PFSK-1 (cell line): Measurements from ENCODE around the gene C12orf57.

Experiments
- TAF1 ChIP-seq: IDR thresholded peaks from 2 replicates; pipeline ENCODE4 v1.6.1; 2012; ENCODE audit warnings: low read length, control low read depth, borderline replicate concordance; ENCODE audit not compliant: insufficient read depth
- TF ChIP-seq, protein P1 (sequence below), 2 experiments: IDR thresholded peaks; 2 replicates each; pipeline versions ENCODE4 v1.6.1 to v1.8.0; 2011 to 2012; ENCODE audit warnings: low read depth in 2 of 2, low read length in 2 of 2, control low read depth in 1 of 2, inconsistent platforms in 1 of 2, mild to moderate bottlenecking in 1 of 2, moderate library complexity in 1 of 2; ENCODE audit not compliant: insufficient read depth in 1 of 2

DNA sequence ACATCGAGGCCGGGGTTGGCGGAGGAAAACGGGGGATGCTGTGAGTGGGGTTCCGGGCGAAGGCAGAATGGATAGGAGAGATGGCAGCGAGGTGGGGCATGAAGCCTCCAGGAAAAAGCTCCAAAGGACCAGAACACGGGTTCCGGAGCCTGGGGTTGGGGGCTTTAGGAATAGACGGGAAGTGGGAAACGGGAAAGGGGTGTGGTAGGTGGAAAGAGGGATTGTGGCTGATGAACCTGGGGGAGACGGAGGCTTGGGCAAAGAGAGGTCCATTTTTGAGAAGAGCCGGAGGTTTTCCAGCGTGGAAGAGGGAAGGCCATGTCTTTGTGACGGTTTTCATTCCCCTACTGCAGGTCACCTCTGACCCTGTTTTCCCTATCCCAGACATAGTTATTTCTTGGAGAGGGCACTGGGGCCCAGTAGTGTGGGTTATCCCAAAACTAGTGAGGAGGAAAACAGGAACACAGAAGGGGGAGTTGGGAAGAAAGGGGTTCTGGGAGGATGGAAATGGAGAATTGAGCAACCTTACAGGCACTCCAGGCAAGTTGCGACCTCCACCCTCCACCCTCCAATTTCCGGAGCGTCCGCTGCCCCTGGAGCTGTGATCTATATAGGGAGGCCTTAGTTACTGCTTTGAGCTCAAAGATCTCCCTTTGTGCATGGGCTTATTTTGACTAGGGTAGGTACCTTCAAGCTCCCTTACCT is 15.0 kb upstream of the C12orf57 start:
- TF ChIP-seq TAF1: no peak
- TF ChIP-seq, protein P1, sequence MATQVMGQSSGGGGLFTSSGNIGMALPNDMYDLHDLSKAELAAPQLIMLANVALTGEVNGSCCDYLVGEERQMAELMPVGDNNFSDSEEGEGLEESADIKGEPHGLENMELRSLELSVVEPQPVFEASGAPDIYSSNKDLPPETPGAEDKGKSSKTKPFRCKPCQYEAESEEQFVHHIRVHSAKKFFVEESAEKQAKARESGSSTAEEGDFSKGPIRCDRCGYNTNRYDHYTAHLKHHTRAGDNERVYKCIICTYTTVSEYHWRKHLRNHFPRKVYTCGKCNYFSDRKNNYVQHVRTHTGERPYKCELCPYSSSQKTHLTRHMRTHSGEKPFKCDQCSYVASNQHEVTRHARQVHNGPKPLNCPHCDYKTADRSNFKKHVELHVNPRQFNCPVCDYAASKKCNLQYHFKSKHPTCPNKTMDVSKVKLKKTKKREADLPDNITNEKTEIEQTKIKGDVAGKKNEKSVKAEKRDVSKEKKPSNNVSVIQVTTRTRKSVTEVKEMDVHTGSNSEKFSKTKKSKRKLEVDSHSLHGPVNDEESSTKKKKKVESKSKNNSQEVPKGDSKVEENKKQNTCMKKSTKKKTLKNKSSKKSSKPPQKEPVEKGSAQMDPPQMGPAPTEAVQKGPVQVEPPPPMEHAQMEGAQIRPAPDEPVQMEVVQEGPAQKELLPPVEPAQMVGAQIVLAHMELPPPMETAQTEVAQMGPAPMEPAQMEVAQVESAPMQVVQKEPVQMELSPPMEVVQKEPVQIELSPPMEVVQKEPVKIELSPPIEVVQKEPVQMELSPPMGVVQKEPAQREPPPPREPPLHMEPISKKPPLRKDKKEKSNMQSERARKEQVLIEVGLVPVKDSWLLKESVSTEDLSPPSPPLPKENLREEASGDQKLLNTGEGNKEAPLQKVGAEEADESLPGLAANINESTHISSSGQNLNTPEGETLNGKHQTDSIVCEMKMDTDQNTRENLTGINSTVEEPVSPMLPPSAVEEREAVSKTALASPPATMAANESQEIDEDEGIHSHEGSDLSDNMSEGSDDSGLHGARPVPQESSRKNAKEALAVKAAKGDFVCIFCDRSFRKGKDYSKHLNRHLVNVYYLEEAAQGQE (IDR thresholded peaks at IDR 0.05; ENCODE audit: insufficient read depth in 1 of 2, low read depth in 2 of 2, low read length in 2 of 2): no peak
